Measurements from ENCODE around the gene PLAC8. TPM values are rescaled to one million over a fixed set of nuclear protein-coding genes. Genes with fewer than 3 reads are reported as not detected.

Gene PLAC8
- total RNA-seq, 1 experiment from 2014 or later, result 3.3 TPM

- Mint-ChIP-seq H3K9me3 (ENCODE audit: unreplicated experiment) (no peaks in the 10 kb centered on the region), H3K4me1 (ENCODE audit: insufficient read depth, unreplicated experiment) (peaks cover 12% of the 10 kb centered on the region), H3K27me3 (ENCODE audit: insufficient read depth, unreplicated experiment) (no peaks in the 10 kb centered on the region), H3K36me3 (ENCODE audit: insufficient read depth, unreplicated experiment) (no peaks in the 10 kb centered on the region), H3K27ac (ENCODE audit: low read depth, unreplicated experiment) (peak overlapping the region; percentile 72), H3K4me3 (ENCODE audit: unreplicated experiment) (peak overlapping the region; percentile 1)
- intact Hi-C loops (cut with micrococcal nuclease), result no loop called here
- POLR2A ChIA-PET, result interaction anchor here (0.6 to 1.9 kb wide), 4 partner anchors 13 to 129 kb away, joined by 3 to 12 read pairs (median 4); partner anchors contain the start of gene PLAC8
- DNase-seq (ENCODE audit: unreplicated experiment), result peak; percentile 86
- CTCF ChIA-PET, result no interaction called here
- no peak for TF ChIP-seq CTCF (IDR thresholded peaks at IDR 0.05; ENCODE audit: unreplicated experiment)
- no TSS peak for BruUV-seq (replicated peaks)
Measured at GRCh38 chr4:83128240-83128929, 13.9 kb upstream of the PLAC8 start.

DNA sequence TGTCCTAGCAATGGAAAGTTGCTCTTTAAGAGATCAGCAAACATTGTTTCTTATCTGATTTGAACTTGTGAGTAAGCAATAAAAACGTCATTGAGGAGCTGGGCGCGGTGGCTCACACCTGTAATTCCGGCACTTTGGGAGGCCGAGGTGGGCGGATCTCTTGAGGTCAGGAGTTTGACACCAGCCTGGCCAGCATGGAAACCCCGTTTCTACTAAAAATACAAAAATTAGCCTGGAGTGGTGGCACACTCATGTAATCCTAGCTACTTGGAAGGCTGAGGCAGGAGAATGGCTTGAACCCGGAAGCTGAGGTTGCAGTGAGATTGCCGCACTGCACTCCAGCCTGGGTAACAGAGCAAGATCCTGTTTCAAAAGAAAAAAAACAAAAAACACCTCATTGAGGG lies 11.2 kb upstream of the PLAC8 start:
- H3K9me3 Mint-ChIP-seq (ENCODE audit: unreplicated experiment), result no peaks in the 10 kb centered on the region
- no TSS peak for BruUV-seq (replicated peaks)
- peaks cover 12% of the 10 kb centered on the region for H3K4me1 Mint-ChIP-seq (ENCODE audit: insufficient read depth, unreplicated experiment)
- H3K27me3 Mint-ChIP-seq (ENCODE audit: insufficient read depth, unreplicated experiment), result no peaks in the 10 kb centered on the region
- no peak overlapping the region for H3K4me3 Mint-ChIP-seq (ENCODE audit: unreplicated experiment)
- POLR2A ChIA-PET, result no interaction called here
- H3K36me3 Mint-ChIP-seq (ENCODE audit: insufficient read depth, unreplicated experiment), result no peaks in the 10 kb centered on the region
- DNase-seq (ENCODE audit: unreplicated experiment), result no peak
- CTCF ChIA-PET, result interaction anchor here (0.6 to 2.3 kb wide), 3 partner anchors 12 to 108 kb away, joined by 3 to 16 read pairs (median 7); no protein-coding TSS in a partner anchor
- intact Hi-C loops (cut with micrococcal nuclease), result no loop called here
- H3K27ac Mint-ChIP-seq (ENCODE audit: low read depth, unreplicated experiment), result no peak overlapping the region
- TF ChIP-seq CTCF (IDR thresholded peaks at IDR 0.05; ENCODE audit: unreplicated experiment), result no peak

DNA sequence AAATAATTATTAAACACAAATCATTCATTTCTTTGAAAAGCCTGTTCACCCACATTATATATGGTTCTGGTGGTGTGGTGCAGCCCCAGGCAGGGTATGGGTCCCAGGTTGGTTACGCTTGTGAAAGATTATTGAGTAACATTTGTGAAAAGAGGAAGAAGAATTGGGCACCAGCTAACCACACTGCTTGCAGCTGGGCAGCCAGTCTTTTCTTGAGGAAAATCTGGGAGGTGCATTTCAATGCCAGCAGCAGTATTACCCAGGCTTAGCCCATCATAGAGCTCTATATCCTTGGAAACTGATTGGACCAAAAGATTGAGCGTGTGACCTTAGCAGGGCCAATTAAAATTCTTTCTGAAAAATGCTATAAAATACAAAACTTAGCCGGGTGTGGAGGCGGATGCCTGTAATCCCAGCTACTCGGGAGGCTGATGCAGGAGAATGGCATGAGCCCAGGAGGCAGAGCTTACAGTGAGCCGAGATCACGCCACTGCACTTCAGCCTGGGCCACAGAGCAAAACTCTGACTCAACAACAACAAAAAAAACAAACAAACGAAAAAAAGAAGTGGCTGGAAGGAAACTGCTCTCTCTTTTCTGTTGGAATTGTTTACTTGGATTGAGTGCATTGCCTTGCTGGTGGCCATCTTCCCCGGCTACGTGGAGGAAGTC lies 9.7 kb upstream of the PLAC8 start:
- Mint-ChIP-seq H3K4me1 (ENCODE audit: insufficient read depth, unreplicated experiment) (peaks cover 9% of the 10 kb centered on the region), H3K4me3 (ENCODE audit: unreplicated experiment) (no peak overlapping the region), H3K27ac (ENCODE audit: low read depth, unreplicated experiment) (no peak overlapping the region), H3K9me3 (ENCODE audit: unreplicated experiment) (no peaks in the 10 kb centered on the region), H3K27me3 (ENCODE audit: insufficient read depth, unreplicated experiment) (no peaks in the 10 kb centered on the region), H3K36me3 (ENCODE audit: insufficient read depth, unreplicated experiment) (no peaks in the 10 kb centered on the region)
- POLR2A ChIA-PET, result interaction anchor here (0.7 to 1.6 kb wide), 3 partner anchors 9 to 13 kb away, joined by 3 read pairs; no protein-coding TSS in a partner anchor
- CTCF ChIA-PET, result interaction anchor here (1.1 to 2.3 kb wide), 3 partner anchors 10 to 50 kb away, joined by 3 to 16 read pairs (median 5); partner anchors contain the start of gene PLAC8
- intact Hi-C loops (cut with micrococcal nuclease), result no loop called here
- BruUV-seq (replicated peaks), result no TSS peak
- DNase-seq (ENCODE audit: unreplicated experiment), result no peak
- TF ChIP-seq CTCF (IDR thresholded peaks at IDR 0.05; ENCODE audit: unreplicated experiment), result no peak

- H3K4me1 Mint-ChIP-seq (ENCODE audit: insufficient read depth, unreplicated experiment), result no peaks in the 10 kb centered on the region
- DNase-seq (ENCODE audit: unreplicated experiment), result no peak
- CTCF ChIA-PET, result no interaction called here
- no peaks in the 10 kb centered on the region for H3K36me3 Mint-ChIP-seq (ENCODE audit: insufficient read depth, unreplicated experiment)
- no TSS peak for BruUV-seq (replicated peaks)
- TF ChIP-seq CTCF (IDR thresholded peaks at IDR 0.05; ENCODE audit: unreplicated experiment), result no peak
- H3K27ac Mint-ChIP-seq (ENCODE audit: low read depth, unreplicated experiment), result no peak overlapping the region
- intact Hi-C loops (cut with micrococcal nuclease), result no loop called here
- H3K9me3 Mint-ChIP-seq (ENCODE audit: unreplicated experiment), result no peaks in the 10 kb centered on the region
- H3K27me3 Mint-ChIP-seq (ENCODE audit: insufficient read depth, unreplicated experiment), result no peaks in the 10 kb centered on the region
- H3K4me3 Mint-ChIP-seq (ENCODE audit: unreplicated experiment), result no peak overlapping the region
- POLR2A ChIA-PET, result no interaction called here
Measured at GRCh38 chr4:83121246-83121645, 6.7 kb upstream of the PLAC8 start.

All from MCF 10A (cell line).